Central memory CD8-positive, alpha-beta T cell (primary cell): ENCODE measurements around the gene ALLC.

Experiments
- ATAC-seq: fragments of 150-1000 bp; cut with Tn5 transposase; replicated peaks from 2 replicates; pipeline ENCODE4 v1.10.0; 2022; ENCODE audit warnings: mild to moderate bottlenecking, moderate FRiP score, moderate number of reproducible peaks; ENCODE audit not compliant: poor library complexity, severe bottlenecking; ENCODE audit errors: extremely low read depth
- DNase-seq, 2 donors: peaks; one replicate each; pipeline ENCODE4 v3.0.0; 2021; ENCODE audit warnings: low spot score in 2 of 2
- H3K27ac Mint-ChIP-seq: one replicate; pipeline ENCODE4 v1.8.0; 2022; ENCODE audit warnings: low read depth, mild to moderate bottlenecking, moderate library complexity, mixed read lengths
- H3K27me3 Mint-ChIP-seq: one replicate; pipeline ENCODE4 v1.8.0; 2022; ENCODE audit warnings: mixed read lengths
- H3K36me3 Mint-ChIP-seq: one replicate; pipeline ENCODE4 v1.8.0; 2022; ENCODE audit warnings: mild to moderate bottlenecking, moderate library complexity, mixed read lengths; ENCODE audit not compliant: insufficient read depth
- H3K4me1 Mint-ChIP-seq: one replicate; pipeline ENCODE4 v1.8.0; 2022; ENCODE audit warnings: mixed read lengths
- H3K4me3 Mint-ChIP-seq: one replicate; pipeline ENCODE4 v1.8.0; 2022; ENCODE audit warnings: mild to moderate bottlenecking, moderate library complexity, mixed read lengths
- H3K9me3 Mint-ChIP-seq: one replicate; pipeline ENCODE4 v1.8.0; 2022; ENCODE audit warnings: mixed read lengths

The ALLC gene

DNA sequence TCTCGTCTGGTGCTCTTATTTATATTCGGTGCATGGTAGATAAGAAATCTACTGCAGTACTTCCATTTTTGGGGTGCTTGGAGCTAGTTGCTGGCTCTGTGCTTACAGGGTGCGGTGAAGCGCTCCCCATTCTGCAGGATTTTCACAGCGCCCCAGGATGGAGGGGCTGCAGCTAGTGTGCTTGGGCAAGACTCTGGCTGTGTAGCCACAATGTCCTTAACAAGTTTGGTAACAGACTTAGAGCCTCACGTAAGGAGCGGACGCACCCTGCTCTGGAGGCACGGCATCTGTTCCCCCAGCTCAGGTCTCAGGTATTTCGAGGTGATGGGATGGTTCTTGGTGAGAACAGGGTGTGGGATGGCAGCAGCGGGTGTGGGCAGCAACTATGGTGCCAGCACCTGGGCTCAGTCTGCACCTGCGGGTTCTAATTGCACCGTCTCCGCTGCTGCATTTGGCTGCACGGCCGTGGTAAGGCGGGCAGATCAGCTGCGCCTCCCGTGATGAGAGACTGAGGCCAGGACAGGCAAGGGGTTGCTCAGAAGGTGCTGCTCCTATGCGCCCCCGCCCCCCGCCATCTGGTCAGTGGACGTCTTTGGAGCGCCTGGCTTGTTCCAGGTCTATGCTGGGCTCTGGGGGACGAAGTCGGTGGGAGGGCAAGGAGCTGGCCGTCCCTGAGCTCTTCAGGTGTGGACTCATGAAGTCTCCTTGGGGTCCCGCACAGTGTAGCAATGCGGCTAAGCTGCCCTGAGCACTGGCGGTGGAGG lies 20.1 kb upstream of the ALLC start:
- H3K4me3 Mint-ChIP-seq = no peak overlapping the region
- DNase-seq (no peak), ATAC-seq (no peak)
- no peaks in the 10 kb centered on the region for H3K4me1 Mint-ChIP-seq
- H3K36me3 Mint-ChIP-seq = no peaks in the 10 kb centered on the region
- no peak overlapping the region for H3K27ac Mint-ChIP-seq
- no peaks in the 10 kb centered on the region for H3K9me3 Mint-ChIP-seq
- H3K27me3 Mint-ChIP-seq = peaks cover 38% of the 10 kb centered on the region

DNA sequence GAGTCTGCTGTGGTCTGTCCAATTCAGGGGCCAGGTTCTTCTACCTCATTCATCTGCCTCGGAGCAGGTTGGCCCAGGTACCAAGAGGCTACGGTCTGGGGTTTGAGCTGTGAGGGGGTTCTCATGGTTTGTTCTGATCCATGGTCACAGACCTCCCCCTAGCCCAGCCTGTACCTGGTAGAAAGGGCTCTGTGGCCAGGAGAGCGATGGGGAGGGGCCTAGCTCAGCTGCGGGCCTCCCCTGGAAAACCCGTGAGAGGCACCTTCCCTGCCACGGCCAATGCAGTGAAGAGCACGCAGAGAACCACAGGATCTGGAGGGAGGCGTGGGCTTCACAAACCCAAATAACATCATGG lies 19.6 kb upstream of the ALLC start:
- H3K4me1 Mint-ChIP-seq = no peaks in the 10 kb centered on the region
- H3K4me3 Mint-ChIP-seq = no peak overlapping the region
- ATAC-seq = no peak
- no peaks in the 10 kb centered on the region for H3K9me3 Mint-ChIP-seq
- no peak for DNase-seq
- H3K27me3 Mint-ChIP-seq = peaks cover 33% of the 10 kb centered on the region
- no peak overlapping the region for H3K27ac Mint-ChIP-seq
- no peaks in the 10 kb centered on the region for H3K36me3 Mint-ChIP-seq

DNA sequence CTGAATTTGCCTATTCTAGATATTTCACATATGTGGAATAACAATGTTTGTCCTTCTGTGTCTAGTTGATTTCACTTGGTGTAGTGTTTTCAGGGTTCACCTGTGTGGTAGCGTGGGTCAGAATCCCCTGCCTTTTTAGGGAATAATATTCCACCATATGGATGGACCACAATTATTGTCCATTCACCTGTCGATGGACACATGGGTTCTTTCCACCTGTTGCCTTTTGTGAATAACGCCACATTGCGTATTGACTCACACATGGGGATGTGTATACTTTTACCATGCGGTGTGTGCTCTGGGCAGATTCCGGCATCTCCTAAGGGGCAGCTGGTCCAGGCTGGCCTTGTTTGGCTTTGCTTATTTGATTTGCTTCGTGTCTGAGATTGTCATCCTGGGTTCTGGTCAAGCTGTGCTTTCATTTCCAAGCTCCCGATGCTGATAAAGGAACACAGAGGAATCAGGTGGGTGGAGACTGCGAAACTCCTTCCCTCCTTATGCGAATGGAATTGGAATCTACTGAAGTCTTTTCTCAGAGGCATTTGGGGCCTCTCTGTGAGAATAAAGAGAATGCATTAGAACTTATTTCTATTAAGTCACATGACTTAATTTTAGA lies 18.9 kb upstream of the ALLC start:
- Mint-ChIP-seq H3K9me3 (no peaks in the 10 kb centered on the region), H3K36me3 (no peaks in the 10 kb centered on the region), H3K27me3 (peaks cover 27% of the 10 kb centered on the region), H3K4me1 (no peaks in the 10 kb centered on the region), H3K27ac (no peak overlapping the region), H3K4me3 (no peak overlapping the region)
- no peak for DNase-seq
- no peak for ATAC-seq

DNA sequence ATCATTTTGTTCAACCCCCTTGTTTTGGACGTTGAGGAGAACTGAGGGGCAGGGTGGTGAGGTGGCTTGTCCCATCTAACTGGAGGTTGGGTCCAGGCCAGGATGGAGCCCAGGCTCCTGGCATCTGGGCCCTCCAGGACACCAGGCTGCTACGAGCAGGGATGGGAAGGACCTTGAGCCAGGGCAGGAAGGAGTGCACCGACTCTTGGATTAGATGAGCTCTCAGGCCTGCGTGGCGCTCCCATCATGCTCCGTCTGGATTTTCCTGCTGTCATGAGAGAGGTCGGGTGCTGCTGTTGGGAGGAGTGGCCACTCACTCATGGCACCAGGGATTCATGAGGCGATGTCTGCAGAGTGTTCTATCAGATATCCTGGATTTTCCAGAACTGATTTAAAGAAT lies 18.3 kb upstream of the ALLC start:
- no peak overlapping the region for H3K27ac Mint-ChIP-seq
- H3K4me1 Mint-ChIP-seq = no peaks in the 10 kb centered on the region

DNA sequence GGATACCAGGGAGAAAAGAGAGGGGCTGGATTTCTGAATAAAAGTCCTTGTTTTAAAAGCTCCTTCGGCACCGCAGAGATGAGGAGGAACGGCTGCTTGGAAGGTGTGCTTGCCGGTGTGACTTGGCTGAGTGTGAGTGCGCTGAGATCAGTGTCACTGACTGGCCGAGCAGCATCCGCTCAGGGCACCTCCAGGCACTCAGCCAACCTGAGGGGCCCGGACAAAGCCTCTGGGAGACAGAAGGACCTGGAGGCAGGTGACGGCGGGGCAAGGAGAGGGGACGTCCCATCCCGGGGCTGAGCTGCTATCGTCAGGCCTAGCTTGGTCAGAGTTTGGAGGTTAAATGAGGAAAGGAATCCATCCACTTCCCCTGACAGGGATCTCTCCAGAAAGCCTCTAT lies 16.8 kb upstream of the ALLC start:
- Mint-ChIP-seq H3K27ac (no peak overlapping the region), H3K4me1 (no peaks in the 10 kb centered on the region), H3K27me3 (peaks cover 10% of the 10 kb centered on the region), H3K9me3 (no peaks in the 10 kb centered on the region), H3K4me3 (no peak overlapping the region), H3K36me3 (no peaks in the 10 kb centered on the region)
- no peak for DNase-seq
- ATAC-seq = no peak

More for the DNA sequence above, 18.3 kb upstream of the ALLC start:
- H3K4me3 Mint-ChIP-seq = no peak overlapping the region
- H3K9me3 Mint-ChIP-seq = no peaks in the 10 kb centered on the region
- H3K27me3 Mint-ChIP-seq = peaks cover 23% of the 10 kb centered on the region
- DNase-seq (no peak), ATAC-seq (no peak)
- H3K36me3 Mint-ChIP-seq = no peaks in the 10 kb centered on the region

GRCh38 chr2:3641841-3642421 lies 16.1 kb upstream of the ALLC start:
- Mint-ChIP-seq H3K27me3 (peaks cover 4% of the 10 kb centered on the region), H3K27ac (no peak overlapping the region), H3K4me1 (no peaks in the 10 kb centered on the region), H3K9me3 (no peaks in the 10 kb centered on the region), H3K36me3 (no peaks in the 10 kb centered on the region), H3K4me3 (no peak overlapping the region)
- DNase-seq (no peak), ATAC-seq (no peak)

DNA sequence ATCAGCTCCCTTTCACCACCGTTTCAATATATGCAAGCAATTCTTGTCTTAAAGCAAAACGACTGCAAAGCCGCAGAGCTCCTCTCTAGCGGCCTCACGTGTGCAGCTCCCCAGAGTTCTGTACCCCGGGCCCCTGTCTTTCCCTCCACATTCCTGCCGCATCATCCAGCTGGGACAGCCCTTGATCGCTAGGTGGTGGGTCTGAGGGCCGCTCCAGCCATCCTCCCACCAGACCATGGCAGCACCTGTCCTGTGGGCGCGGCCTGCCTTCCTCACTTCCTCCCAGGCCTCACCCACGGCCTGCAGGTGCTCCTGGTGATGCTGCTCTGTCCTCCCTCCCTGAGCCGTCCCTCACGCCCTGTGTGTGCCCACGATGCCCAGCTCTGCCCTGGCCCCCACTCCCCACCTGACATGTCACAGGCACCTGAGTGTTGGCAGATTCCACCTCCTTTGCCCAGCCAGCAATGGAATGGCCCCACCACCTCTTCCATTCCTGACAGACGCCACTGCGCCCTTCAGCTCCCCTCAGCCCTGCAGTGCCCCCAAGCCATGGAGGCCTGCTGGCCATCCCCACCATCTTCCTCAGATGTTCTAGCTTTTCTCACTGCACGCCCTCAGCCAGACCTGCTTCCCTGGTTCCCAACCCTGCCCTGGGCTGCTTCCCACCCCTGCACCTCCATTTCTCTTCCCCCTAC lies 15.3 kb upstream of the ALLC start:
- Mint-ChIP-seq H3K36me3 (no peaks in the 10 kb centered on the region), H3K27me3 (no peaks in the 10 kb centered on the region), H3K9me3 (no peaks in the 10 kb centered on the region), H3K27ac (no peak overlapping the region), H3K4me1 (no peaks in the 10 kb centered on the region), H3K4me3 (no peak overlapping the region)
- ATAC-seq = no peak
- no peak for DNase-seq

DNA sequence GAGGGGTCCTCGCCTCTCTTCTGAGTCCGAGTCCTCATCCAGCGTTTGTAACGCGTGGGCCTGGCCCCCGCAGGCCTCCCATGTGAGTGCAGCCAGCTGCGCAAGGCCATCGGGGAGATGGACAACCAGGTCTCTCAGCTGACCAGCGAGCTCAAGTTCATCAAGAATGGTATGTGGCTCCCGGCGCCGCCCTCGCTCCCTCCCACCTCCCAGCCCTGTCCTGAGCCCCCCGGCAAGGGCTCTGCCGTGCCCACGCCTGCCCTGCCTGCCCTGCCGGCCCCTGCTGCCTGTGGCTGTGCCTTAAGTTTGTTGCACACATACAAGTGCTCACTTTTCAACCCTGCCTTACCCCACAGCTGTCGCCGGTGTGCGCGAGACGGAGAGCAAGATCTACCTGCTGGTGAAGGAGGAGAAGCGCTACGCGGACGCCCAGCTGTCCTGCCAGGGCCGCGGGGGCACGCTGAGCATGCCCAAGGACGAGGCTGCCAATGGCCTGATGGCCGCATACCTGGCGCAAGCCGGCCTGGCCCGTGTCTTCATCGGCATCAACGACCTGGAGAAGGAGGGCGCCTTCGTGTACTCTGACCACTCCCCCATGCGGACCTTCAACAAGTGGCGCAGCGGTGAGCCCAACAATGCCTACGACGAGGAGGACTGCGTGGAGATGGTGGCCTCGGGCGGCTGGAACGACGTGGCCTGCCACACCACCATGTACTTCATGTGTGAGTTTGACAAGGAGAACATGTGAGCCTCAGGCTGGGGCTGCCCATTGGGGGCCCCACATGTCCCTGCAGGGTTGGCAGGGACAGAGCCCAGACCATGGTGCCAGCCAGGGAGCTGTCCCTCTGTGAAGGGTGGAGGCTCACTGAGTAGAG lies 14.4 kb upstream of the ALLC start:
- Mint-ChIP-seq H3K4me1 (no peaks in the 10 kb centered on the region), H3K36me3 (no peaks in the 10 kb centered on the region), H3K27ac (no peak overlapping the region), H3K4me3 (no peak overlapping the region), H3K27me3 (no peaks in the 10 kb centered on the region), H3K9me3 (no peaks in the 10 kb centered on the region)
- DNase-seq (no peak), ATAC-seq (no peak)

- DNase-seq (no peak), ATAC-seq (no peak)
- Mint-ChIP-seq H3K4me3 (no peak overlapping the region), H3K27ac (no peak overlapping the region), H3K9me3 (no peaks in the 10 kb centered on the region), H3K27me3 (no peaks in the 10 kb centered on the region), H3K4me1 (no peaks in the 10 kb centered on the region), H3K36me3 (no peaks in the 10 kb centered on the region)
These were observed 13.8 kb upstream of the ALLC start for GRCh38 chr2:3644246-3644525.

DNA sequence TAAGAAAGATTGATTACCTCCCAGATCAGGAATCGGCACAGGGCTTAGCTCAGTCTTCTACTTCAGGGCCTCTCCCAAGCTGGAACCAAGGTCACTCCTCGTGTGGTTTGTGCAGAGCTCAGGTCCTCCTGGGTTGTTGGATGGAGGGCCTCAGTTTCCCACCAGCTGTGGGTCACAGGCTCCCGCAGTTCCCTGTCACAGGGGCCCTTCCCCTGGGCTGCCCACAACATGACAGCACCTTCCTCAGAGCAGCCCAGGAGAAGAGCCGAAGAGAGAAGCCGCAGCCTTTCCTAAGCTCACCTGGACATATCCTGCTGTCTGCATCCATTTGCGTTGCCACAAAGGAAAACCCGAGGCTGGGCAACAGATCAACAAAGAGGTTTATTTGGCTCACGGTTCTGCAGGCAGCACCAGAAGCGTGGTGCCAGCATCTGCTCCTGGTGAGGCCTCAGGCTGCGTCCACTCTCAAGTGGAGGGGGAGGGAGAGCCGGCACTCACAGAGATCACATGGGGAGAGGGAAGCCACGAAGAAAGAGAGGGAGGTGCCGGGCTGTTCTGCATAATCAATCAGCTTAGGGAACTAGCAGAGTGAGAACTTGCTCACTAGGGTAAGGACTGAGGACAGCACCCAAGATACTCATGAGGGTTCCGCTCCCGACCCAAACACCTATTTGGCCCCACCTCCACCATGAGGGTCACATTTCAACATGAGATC lies 13.0 kb upstream of the ALLC start:
- Mint-ChIP-seq H3K27me3 (no peaks in the 10 kb centered on the region), H3K36me3 (no peaks in the 10 kb centered on the region), H3K4me1 (no peaks in the 10 kb centered on the region), H3K9me3 (no peaks in the 10 kb centered on the region), H3K4me3 (no peak overlapping the region), H3K27ac (no peak overlapping the region)
- ATAC-seq (no peak), DNase-seq (no peak)

GRCh38 chr2:3645745-3646389 lies 12.1 kb upstream of the ALLC start:
- Mint-ChIP-seq H3K4me1 (peaks cover 2% of the 10 kb centered on the region), H3K27me3 (peaks cover 4% of the 10 kb centered on the region), H3K4me3 (no peak overlapping the region), H3K36me3 (no peaks in the 10 kb centered on the region), H3K9me3 (no peaks in the 10 kb centered on the region), H3K27ac (no peak overlapping the region)
- no peak for DNase-seq
- ATAC-seq = no peak
